IgD-negative memory B cell (primary cell): ENCODE measurements around the gene SERPING1. TPM values are rescaled to one million over a fixed set of nuclear protein-coding genes. Genes with fewer than 3 reads are reported as not detected.
"Not testable (repeated sequence)": the region's sequence is repeated elsewhere in the genome, so short reads cannot be mapped to it uniquely, and the experiment has no call there.

Source experiments
- H3K27ac Mint-ChIP-seq, 3 donors: one replicate each; pipeline ENCODE4 v1.8.0; 2020 to 2022; ENCODE audit warnings: mild to moderate bottlenecking in 3 of 3, mixed read lengths in 3 of 3, moderate library complexity in 1 of 3
- H3K27me3 Mint-ChIP-seq: one replicate; pipeline ENCODE4 v1.8.0; 2021; ENCODE audit warnings: mixed read lengths
- H3K36me3 Mint-ChIP-seq: one replicate; pipeline ENCODE4 v1.8.0; 2020; ENCODE audit warnings: mild to moderate bottlenecking, mixed read lengths
- H3K4me1 Mint-ChIP-seq, 3 donors: one replicate each; pipeline ENCODE4 v1.8.0; 2020 to 2022; ENCODE audit warnings: mixed read lengths in 3 of 3, mild to moderate bottlenecking in 1 of 3
- H3K4me3 Mint-ChIP-seq, 4 donors: one replicate each; pipeline ENCODE4 v1.8.0; 2020 to 2022; ENCODE audit warnings: mild to moderate bottlenecking in 4 of 4, mixed read lengths in 4 of 4, moderate library complexity in 3 of 4
- H3K9me3 Mint-ChIP-seq, 3 donors: one replicate each; pipeline ENCODE4 v1.8.0; 2020 to 2021; ENCODE audit warnings: mixed read lengths in 3 of 3, mild to moderate bottlenecking in 1 of 3
- polyA plus RNA-seq: library from polyadenylated mRNA; unstranded; fragments of 300-500 nt; fragmentation: Illumina TruSeq; gene quantifications from one replicate; pipeline ENCODE4 v1.2.3, GENCODE V29; 2021

SERPING1 gene
- polyA plus RNA-seq, 1 donor from 2014 or later = 0.23 TPM

GRCh38 chr11:57648801-57649735, 51.6 kb downstream of the SERPING1 start:
- Mint-ChIP-seq H3K36me3 (peaks cover 3% of the 10 kb centered on the region), H3K9me3 (no peaks in the 10 kb centered on the region), H3K4me1 (peaks cover 19 to 28% (median 28%) of the 10 kb centered on the region in 3 donors), H3K27me3 (peaks cover 59% of the 10 kb centered on the region), H3K27ac (peak overlapping the region in 1 of 3 donors; percentile 51), H3K4me3 (peak overlapping the region in 3 of 4 donors; percentile 50 to 82 (median 79))

- peaks cover 3% of the 10 kb centered on the region for H3K36me3 Mint-ChIP-seq
- H3K4me1 Mint-ChIP-seq = peaks cover 19 to 30% (median 28%) of the 10 kb centered on the region in 3 donors
- peak within 1 kb of the TSS in 1 of 3 donors; percentile 51 for H3K27ac Mint-ChIP-seq
- H3K4me3 Mint-ChIP-seq = peak within 1 kb of the TSS in 3 of 4 donors; percentile 50 to 82 (median 79)
- H3K9me3 Mint-ChIP-seq = no peaks in the 10 kb centered on the region
- peaks cover 53% of the 10 kb centered on the region for H3K27me3 Mint-ChIP-seq
Observed at GRCh38 chr11:57649826-57650738, 52.6 kb downstream of the SERPING1 start, which contains the start of gene YPEL4. Gene YPEL4, minus strand, starts transcription at chr11:57649912. Its CDS starts 2,805 bp downstream, at chr11:57647107.

- peaks cover 3% of the 10 kb centered on the region for H3K36me3 Mint-ChIP-seq
- no peak overlapping the region for H3K4me3 Mint-ChIP-seq
- H3K27ac Mint-ChIP-seq = no peak overlapping the region
- H3K27me3 Mint-ChIP-seq = peaks cover 48% of the 10 kb centered on the region
- H3K4me1 Mint-ChIP-seq = peaks cover 19 to 30% (median 28%) of the 10 kb centered on the region in 3 donors
- no peaks in the 10 kb centered on the region for H3K9me3 Mint-ChIP-seq
Observed at GRCh38 chr11:57650739-57651090, 53.2 kb downstream of the SERPING1 start.

GRCh38 chr11:57651408-57651807, 53.9 kb downstream of the SERPING1 start:
- peaks cover 41% of the 10 kb centered on the region for H3K27me3 Mint-ChIP-seq
- H3K36me3 Mint-ChIP-seq = peaks cover 3% of the 10 kb centered on the region
- H3K9me3 Mint-ChIP-seq = no peaks in the 10 kb centered on the region
- peaks cover 18 to 30% (median 26%) of the 10 kb centered on the region in 3 donors for H3K4me1 Mint-ChIP-seq
- H3K4me3 Mint-ChIP-seq = no peak overlapping the region
- no peak overlapping the region for H3K27ac Mint-ChIP-seq

GRCh38 chr11:57652230-57652629, 54.7 kb downstream of the SERPING1 start:
- Mint-ChIP-seq H3K27me3 (peaks cover 33% of the 10 kb centered on the region), H3K4me1 (peaks cover 10 to 29% (median 21%) of the 10 kb centered on the region in 3 donors), H3K4me3 (peak overlapping the region; percentile 44 to 84 (median 54))
- H3K9me3 Mint-ChIP-seq, H3K36me3 Mint-ChIP-seq, H3K27ac Mint-ChIP-seq: not testable (repeated sequence)

GRCh38 chr11:57652662-57653061, 55.2 kb downstream of the SERPING1 start:
- Mint-ChIP-seq H3K36me3 (peaks cover 4% of the 10 kb centered on the region), H3K27me3 (peaks cover 29% of the 10 kb centered on the region), H3K4me1 (peaks cover 14 to 28% (median 26%) of the 10 kb centered on the region in 3 donors), H3K4me3 (peak overlapping the region; percentile 44 to 84 (median 54)), H3K27ac (no peak overlapping the region), H3K9me3 (no peaks in the 10 kb centered on the region)

- peaks cover 5% of the 10 kb centered on the region for H3K36me3 Mint-ChIP-seq
Observed at GRCh38 chr11:57653163-57653562, 55.7 kb downstream of the SERPING1 start.

GRCh38 chr11:57656885-57657193, 59.4 kb downstream of the SERPING1 start:
- Mint-ChIP-seq H3K9me3 (no peaks in the 10 kb centered on the region), H3K27me3 (no peaks in the 10 kb centered on the region), H3K4me3 (peak overlapping the region; percentile 95 to 99 (median 98)), H3K36me3 (peaks cover 8% of the 10 kb centered on the region), H3K4me1 (peaks cover 20 to 23% (median 21%) of the 10 kb centered on the region in 3 donors), H3K27ac (peak overlapping the region; percentile 95 to 96 (median 96))

More at GRCh38 chr11:57653163-57653562, 55.7 kb downstream of the SERPING1 start:
- peaks cover 24% of the 10 kb centered on the region for H3K27me3 Mint-ChIP-seq
- H3K4me3 Mint-ChIP-seq = peak overlapping the region in 2 of 4 donors; percentile 48 to 59
- H3K4me1 Mint-ChIP-seq = peaks cover 16 to 27% (median 27%) of the 10 kb centered on the region in 3 donors
- H3K27ac Mint-ChIP-seq = no peak overlapping the region
- H3K9me3 Mint-ChIP-seq = no peaks in the 10 kb centered on the region

GRCh38 chr11:57657194-57658022, 59.9 kb downstream of the SERPING1 start, which contains the start of gene CLP1:
Gene CLP1, plus strand, starts transcription at chr11:57657762. Its CDS starts 1,715 bp downstream, at chr11:57659477.
- peak within 1 kb of the TSS; percentile 95 to 96 (median 96) for H3K27ac Mint-ChIP-seq
- no peaks in the 10 kb centered on the region for H3K9me3 Mint-ChIP-seq
- H3K27me3 Mint-ChIP-seq = no peaks in the 10 kb centered on the region
- peaks cover 8% of the 10 kb centered on the region for H3K36me3 Mint-ChIP-seq
- peaks cover 20 to 23% (median 22%) of the 10 kb centered on the region in 3 donors for H3K4me1 Mint-ChIP-seq
- peak within 1 kb of the TSS; percentile 95 to 99 (median 98) for H3K4me3 Mint-ChIP-seq

GRCh38 chr11:57658023-57658361, 60.5 kb downstream of the SERPING1 start:
- Mint-ChIP-seq H3K36me3 (peaks cover 8% of the 10 kb centered on the region), H3K4me1 (peaks cover 17 to 22% (median 21%) of the 10 kb centered on the region in 3 donors), H3K27me3 (no peaks in the 10 kb centered on the region)

GRCh38 chr11:57659669-57660068, 62.2 kb downstream of the SERPING1 start:
- no peaks in the 10 kb centered on the region for H3K9me3 Mint-ChIP-seq
- H3K4me1 Mint-ChIP-seq = peaks cover 13 to 22% (median 21%) of the 10 kb centered on the region in 3 donors
- peak overlapping the region in 2 of 3 donors; percentile 61 to 78 for H3K27ac Mint-ChIP-seq
- H3K27me3 Mint-ChIP-seq = no peaks in the 10 kb centered on the region
- no peak overlapping the region for H3K4me3 Mint-ChIP-seq
- H3K36me3 Mint-ChIP-seq = peaks cover 8% of the 10 kb centered on the region

More at GRCh38 chr11:57658023-57658361, 60.5 kb downstream of the SERPING1 start:
- H3K9me3 Mint-ChIP-seq = no peaks in the 10 kb centered on the region
- peak overlapping the region; percentile 95 to 96 (median 96) for H3K27ac Mint-ChIP-seq
- peak overlapping the region; percentile 95 to 99 (median 98) for H3K4me3 Mint-ChIP-seq

- H3K36me3 Mint-ChIP-seq = peaks cover 6% of the 10 kb centered on the region
- peaks cover 12 to 25% (median 22%) of the 10 kb centered on the region in 3 donors for H3K4me1 Mint-ChIP-seq
- no peaks in the 10 kb centered on the region for H3K9me3 Mint-ChIP-seq
- H3K27me3 Mint-ChIP-seq = no peaks in the 10 kb centered on the region
- H3K27ac Mint-ChIP-seq = peak overlapping the region in 1 of 3 donors; percentile 81
- H3K4me3 Mint-ChIP-seq = peak overlapping the region in 1 of 4 donors; percentile 46
Observed at GRCh38 chr11:57662893-57663292, 65.4 kb downstream of the SERPING1 start.

GRCh38 chr11:57663975-57664374, 66.5 kb downstream of the SERPING1 start:
- Mint-ChIP-seq H3K27ac (peak overlapping the region in 1 of 3 donors; percentile 77), H3K4me3 (no peak overlapping the region), H3K36me3 (peaks cover 4% of the 10 kb centered on the region), H3K9me3 (no peaks in the 10 kb centered on the region), H3K4me1 (peaks cover 10 to 21% (median 19%) of the 10 kb centered on the region in 3 donors), H3K27me3 (no peaks in the 10 kb centered on the region)
